ENCODE data around the gene LENEP.

Gene LENEP

GRCh38 chr1:155012776-155013602, 19.6 kb downstream of the LENEP start:
- peak; percentile 15 for DNase-seq

- peak; percentile 35 for DNase-seq
Measured at GRCh38 chr1:155013632-155014031, 20.2 kb downstream of the LENEP start.

- DNase-seq = no peak
Measured at GRCh38 chr1:155014709-155015508, 21.5 kb downstream of the LENEP start.

GRCh38 chr1:155015527-155016230, 22.3 kb downstream of the LENEP start:
- no peak for DNase-seq

GRCh38 chr1:155016231-155016831, 22.9 kb downstream of the LENEP start:
- DNase-seq = peak; percentile 22

- DNase-seq = peak; percentile 94
Measured at GRCh38 chr1:155017041-155017945, 23.9 kb downstream of the LENEP start.

GRCh38 chr1:155017946-155018316, 24.5 kb downstream of the LENEP start:
- DNase-seq = no peak

- no peak for DNase-seq
Measured at GRCh38 chr1:155018617-155019348, 25.4 kb downstream of the LENEP start.

- no peak for DNase-seq
Measured at GRCh38 chr1:155019377-155020245, 26.2 kb downstream of the LENEP start.

GRCh38 chr1:155022136-155022926, 28.9 kb downstream of the LENEP start:
- no peak for DNase-seq

- no peak for DNase-seq
Measured at GRCh38 chr1:155022927-155023236, 29.5 kb downstream of the LENEP start.

GRCh38 chr1:155023627-155024026, 30.2 kb downstream of the LENEP start:
- DNase-seq = no peak

GRCh38 chr1:155024315-155024714, 30.9 kb downstream of the LENEP start:
- no peak for DNase-seq

GRCh38 chr1:155026154-155026553, 32.8 kb downstream of the LENEP start:
- DNase-seq = no peak

- DNase-seq = no peak
Measured at GRCh38 chr1:155026588-155026987, 33.2 kb downstream of the LENEP start.

GRCh38 chr1:155029513-155030242, 36.3 kb downstream of the LENEP start:
- DNase-seq = no peak

- DNase-seq = no peak
Measured at GRCh38 chr1:155030243-155030795, 36.9 kb downstream of the LENEP start.

- DNase-seq = no peak
Measured at GRCh38 chr1:155030899-155031298, 37.5 kb downstream of the LENEP start.
